OCI-M2 (cell line): Measurements from ENCODE around the gene DPYD.

Experiments
- DNase-seq: peaks from one replicate; lab custom pipeline; 2025; ENCODE audit not compliant: unreplicated experiment; lab: John Stamatoyannopoulos, UW

The DPYD gene

GRCh38 chr1:97069312-97069711 lies 851.5 kb downstream of the DPYD start:
- no peak for DNase-seq

- DNase-seq: no peak
Observed at GRCh38 chr1:97066860-97067259, 854.0 kb downstream of the DPYD start.

GRCh38 chr1:97063532-97063931 lies 857.3 kb downstream of the DPYD start:
- DNase-seq: no peak

- no peak for DNase-seq
Observed at GRCh38 chr1:97061604-97062003, 859.2 kb downstream of the DPYD start.

GRCh38 chr1:97056386-97056785 lies 864.4 kb downstream of the DPYD start:
- no peak for DNase-seq

GRCh38 chr1:97053268-97053667 lies 867.6 kb downstream of the DPYD start:
- no peak for DNase-seq

GRCh38 chr1:97051823-97052222 lies 869.0 kb downstream of the DPYD start:
- DNase-seq: no peak

GRCh38 chr1:97050506-97050905 lies 870.3 kb downstream of the DPYD start:
- DNase-seq: no peak

- no peak for DNase-seq
Observed at GRCh38 chr1:97047421-97047793, 873.4 kb downstream of the DPYD start.

- DNase-seq: no peak
Observed at GRCh38 chr1:97046765-97047420, 873.9 kb downstream of the DPYD start.

- DNase-seq: no peak
Observed at GRCh38 chr1:97044159-97044760, 876.6 kb downstream of the DPYD start.

- no peak for DNase-seq
Observed at GRCh38 chr1:97042551-97042950, 878.3 kb downstream of the DPYD start.

GRCh38 chr1:97041026-97041425 lies 879.8 kb downstream of the DPYD start:
- DNase-seq: no peak

GRCh38 chr1:97038410-97038809 lies 882.4 kb downstream of the DPYD start:
- DNase-seq: no peak

- no peak for DNase-seq
Observed at GRCh38 chr1:97034651-97035050, 886.2 kb downstream of the DPYD start.

GRCh38 chr1:97033949-97034348 lies 886.9 kb downstream of the DPYD start:
- DNase-seq: no peak
